GM23338 (cell line): ENCODE data around the gene MUL1. TPM values are rescaled to one million over a fixed set of nuclear protein-coding genes. Genes with fewer than 3 reads are reported as not detected.

Source experiments
- ATAC-seq: fragments of 200-7000 bp; cut with Tn5 transposase; 3 replicates; pipeline ENCODE4 v1.9.1; 2020
- DNase-seq: peaks from one replicate; pipeline ENCODE4 v3.0.0-alpha.2; 2015; ENCODE audit warnings: low spot score
- H2AFZ ChIP-seq: fragments of 200-600 bp; sonication (generic); 2 replicates; pipeline ENCODE4 v1.8.0; 2016; ENCODE audit warnings: antibody characterized with exemption, mild to moderate bottlenecking, moderate library complexity
- H3F3A ChIP-seq: fragments of 200-600 bp; sonication (generic); replicated peaks from 2 replicates; pipeline ENCODE4 v1.8.0; 2017; ENCODE audit warnings: antibody characterized with exemption, mixed run types, low read depth
- H3K27ac ChIP-seq: fragments of 200-600 bp; sonication (generic); 2 replicates; pipeline ENCODE4 v1.6.1; 2016; ENCODE audit warnings: low read depth
- H3K27me3 ChIP-seq: fragments of 200-600 bp; sonication (generic); 2 replicates; pipeline ENCODE4 v1.8.0; 2016; ENCODE audit warnings: mild to moderate bottlenecking, mixed run types, moderate library complexity; ENCODE audit not compliant: insufficient read depth
- H3K36me3 ChIP-seq: fragments of 200-600 bp; sonication (generic); 2 replicates; pipeline ENCODE4 v1.8.0; 2016; ENCODE audit warnings: mild to moderate bottlenecking; ENCODE audit not compliant: insufficient read depth
- H3K4me1 ChIP-seq: fragments of 200-600 bp; sonication (generic); 2 replicates; pipeline ENCODE4 v1.8.0; 2016; ENCODE audit warnings: mild to moderate bottlenecking, moderate library complexity; ENCODE audit not compliant: insufficient read depth
- H3K4me2 ChIP-seq: fragments of 200-600 bp; sonication (generic); 2 replicates; pipeline ENCODE4 v1.7.1; 2017; ENCODE audit warnings: mixed run types
- H3K4me3 ChIP-seq: fragments of 200-600 bp; sonication (generic); 2 replicates; pipeline ENCODE4 v1.6.1; 2016; ENCODE audit warnings: mixed run types
- H3K79me2 ChIP-seq: fragments of 200-600 bp; sonication (generic); replicated peaks from 2 replicates; pipeline ENCODE4 v1.8.0; 2017; ENCODE audit warnings: mild to moderate bottlenecking; ENCODE audit not compliant: insufficient read depth
- H3K9me2 ChIP-seq: fragments of 200-600 bp; sonication (generic); 2 replicates; pipeline ENCODE4 v1.8.0; 2017; ENCODE audit not compliant: insufficient read depth
- H4K20me1 ChIP-seq: fragments of 200-600 bp; sonication (generic); replicated peaks from 2 replicates; pipeline ENCODE4 v1.8.0; 2017; ENCODE audit warnings: mild to moderate bottlenecking; ENCODE audit not compliant: insufficient read depth
- H3K27ac Mint-ChIP-seq: 2 replicates; pipeline ENCODE4 v1.8.0; 2020; ENCODE audit warnings: inconsistent platforms, mild to moderate bottlenecking, moderate library complexity, mixed read lengths
- H3K27me3 Mint-ChIP-seq: 3 replicates; pipeline ENCODE4 v1.8.0; 2022; ENCODE audit warnings: low read depth, mild to moderate bottlenecking, moderate library complexity, mixed read lengths, inconsistent platforms; ENCODE audit not compliant: insufficient read depth, poor library complexity
- H3K36me3 Mint-ChIP-seq: 3 replicates; pipeline ENCODE4 v1.8.0; 2021; ENCODE audit warnings: low read depth, mild to moderate bottlenecking, inconsistent platforms, moderate library complexity, mixed read lengths
- H3K4me1 Mint-ChIP-seq: 3 replicates; pipeline ENCODE4 v1.8.0; 2020; ENCODE audit warnings: mild to moderate bottlenecking, inconsistent platforms, mixed read lengths
- H3K4me3 Mint-ChIP-seq: 3 replicates; pipeline ENCODE4 v1.8.0; 2021; ENCODE audit warnings: moderate library complexity, mild to moderate bottlenecking, inconsistent platforms, mixed read lengths
- H3K9me3 Mint-ChIP-seq: 3 replicates; pipeline ENCODE4 v1.8.0; 2020; ENCODE audit warnings: moderate library complexity, mild to moderate bottlenecking, inconsistent platforms, mixed read lengths
- CREB1 ChIP-seq: fragments of 250-450 bp; sonication (Bioruptor Pico); IDR thresholded peaks from 2 replicates; pipeline ENCODE4 v1.5.0; 2020; ENCODE audit warnings: low read depth, mild to moderate bottlenecking, moderate library complexity
- CTCF ChIP-seq, 2 experiments: fragments of 200-600 bp in 1 of 2; sonication (generic) in 1 of 2; conservative IDR thresholded peaks; 2 replicates each; pipeline versions ENCODE4 v1.5.1 to v1.6.1; 2016 to 2017; ENCODE audit warnings: antibody characterized with exemption in 2 of 2, low read depth in 2 of 2, mild to moderate bottlenecking in 2 of 2, moderate library complexity in 1 of 2
- ETS1 ChIP-seq: IDR thresholded peaks from 2 replicates; pipeline ENCODE4 v1.6.1; 2016; ENCODE audit warnings: antibody characterized with exemption
- EZH2phosphoT487 ChIP-seq: fragments of 200-600 bp; sonication (generic); IDR thresholded peaks from one replicate; pipeline ENCODE4 v1.8.1; 2018; ENCODE audit warnings: antibody characterized with exemption; ENCODE audit not compliant: unreplicated experiment
- JUNB ChIP-seq: IDR thresholded peaks from one replicate; pipeline ENCODE4 v1.6.1; 2016; ENCODE audit warnings: antibody characterized with exemption; ENCODE audit not compliant: unreplicated experiment
- POLR2AphosphoS5 ChIP-seq: IDR thresholded peaks from 2 replicates; pipeline ENCODE4 v1.6.1; 2016; ENCODE audit warnings: antibody characterized with exemption, low read depth
- ZNF114 ChIP-seq: fragments of 250-450 bp; sonication (Bioruptor Pico); IDR thresholded peaks from 2 replicates; pipeline ENCODE4 v1.5.0; 2020; ENCODE audit warnings: mild to moderate bottlenecking, moderate library complexity
- ZNF462 ChIP-seq: fragments of 250-450 bp; sonication (Bioruptor Pico); IDR thresholded peaks from 2 replicates; pipeline ENCODE4 v1.5.0; 2020; ENCODE audit warnings: mild to moderate bottlenecking, moderate library complexity
- polyA plus RNA-seq: library from polyadenylated mRNA; unstranded; fragments of >200 nt; fragmentation: Nextera tagmentation; extraction: Ambion mirVana; gene quantifications from 2 replicates; pipeline ENCODE4 v1.2.1, GENCODE V29; 2016
- total RNA-seq: library from RNA; depleted of rRNA; stranded (reverse); fragments of >200 nt; shearing (Covaris generic); gene quantifications from 2 replicates; pipeline ENCODE4 v1.2.3, GENCODE V29; 2014
- TF ChIP-seq, protein P1 (sequence below): IDR thresholded peaks from one replicate; pipeline ENCODE4 v1.6.1; 2018; ENCODE audit warnings: antibody characterized with exemption; ENCODE audit not compliant: unreplicated experiment

MUL1 gene
- total and polyA plus RNA-seq, 2 experiments from 2014 or later = 8.9 to 26.2 TPM

GRCh38 chr1:20498116-20498515 is 9.8 kb downstream of the MUL1 start:
- Histone ChIP-seq H3K4me1 (peaks cover 10% of the 10 kb centered on the region; the same call in 1 of the 2 replicates), H3K4me3 (no peak overlapping the region), H3K27ac (no peak overlapping the region)

More at GRCh38 chr1:20498116-20498515, 9.8 kb downstream of the MUL1 start:
- Histone ChIP-seq H3K9me2 (no peaks in the 10 kb centered on the region), H3F3A (0 out of 2 replicates have a peak, but pooled peaks cover 3% of the 10 kb centered on the region), H3K79me2 (no peaks in the 10 kb centered on the region), H3K36me3 (peaks cover 7% of the 10 kb centered on the region), H3K27me3 (no peaks in the 10 kb centered on the region), H4K20me1 (no peaks in the 10 kb centered on the region), H3K4me2 (no peak overlapping the region), H2AFZ (no peak overlapping the region)
- Mint-ChIP-seq H3K27me3 (peaks cover 4% of the 10 kb centered on the region), H3K27ac (no peak overlapping the region), H3K36me3 (peaks cover 35% of the 10 kb centered on the region), H3K9me3 (no peaks in the 10 kb centered on the region), H3K4me1 (peaks cover 3% of the 10 kb centered on the region), H3K4me3 (no peak overlapping the region)
- no peak for TF ChIP-seq EZH2phosphoT487
- no peak for TF ChIP-seq ZNF114
- no peak for TF ChIP-seq ZNF462 (CRISPR knock-in tag)
- no peak for TF ChIP-seq POLR2AphosphoS5
- TF ChIP-seq, protein P1, sequence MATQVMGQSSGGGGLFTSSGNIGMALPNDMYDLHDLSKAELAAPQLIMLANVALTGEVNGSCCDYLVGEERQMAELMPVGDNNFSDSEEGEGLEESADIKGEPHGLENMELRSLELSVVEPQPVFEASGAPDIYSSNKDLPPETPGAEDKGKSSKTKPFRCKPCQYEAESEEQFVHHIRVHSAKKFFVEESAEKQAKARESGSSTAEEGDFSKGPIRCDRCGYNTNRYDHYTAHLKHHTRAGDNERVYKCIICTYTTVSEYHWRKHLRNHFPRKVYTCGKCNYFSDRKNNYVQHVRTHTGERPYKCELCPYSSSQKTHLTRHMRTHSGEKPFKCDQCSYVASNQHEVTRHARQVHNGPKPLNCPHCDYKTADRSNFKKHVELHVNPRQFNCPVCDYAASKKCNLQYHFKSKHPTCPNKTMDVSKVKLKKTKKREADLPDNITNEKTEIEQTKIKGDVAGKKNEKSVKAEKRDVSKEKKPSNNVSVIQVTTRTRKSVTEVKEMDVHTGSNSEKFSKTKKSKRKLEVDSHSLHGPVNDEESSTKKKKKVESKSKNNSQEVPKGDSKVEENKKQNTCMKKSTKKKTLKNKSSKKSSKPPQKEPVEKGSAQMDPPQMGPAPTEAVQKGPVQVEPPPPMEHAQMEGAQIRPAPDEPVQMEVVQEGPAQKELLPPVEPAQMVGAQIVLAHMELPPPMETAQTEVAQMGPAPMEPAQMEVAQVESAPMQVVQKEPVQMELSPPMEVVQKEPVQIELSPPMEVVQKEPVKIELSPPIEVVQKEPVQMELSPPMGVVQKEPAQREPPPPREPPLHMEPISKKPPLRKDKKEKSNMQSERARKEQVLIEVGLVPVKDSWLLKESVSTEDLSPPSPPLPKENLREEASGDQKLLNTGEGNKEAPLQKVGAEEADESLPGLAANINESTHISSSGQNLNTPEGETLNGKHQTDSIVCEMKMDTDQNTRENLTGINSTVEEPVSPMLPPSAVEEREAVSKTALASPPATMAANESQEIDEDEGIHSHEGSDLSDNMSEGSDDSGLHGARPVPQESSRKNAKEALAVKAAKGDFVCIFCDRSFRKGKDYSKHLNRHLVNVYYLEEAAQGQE = no peak
- no peak for TF ChIP-seq JUNB
- no peak for TF ChIP-seq CTCF (conservative IDR thresholded peaks at IDR 0.05; ENCODE audit: low read depth in 2 of 2)
- no peak for TF ChIP-seq ETS1
- TF ChIP-seq CREB1 (CRISPR knock-in tag) = no peak
- DNase-seq (no peak), ATAC-seq (no peak)
